ENCODE measurements around the gene PHAF1.

Gene PHAF1

DNA sequence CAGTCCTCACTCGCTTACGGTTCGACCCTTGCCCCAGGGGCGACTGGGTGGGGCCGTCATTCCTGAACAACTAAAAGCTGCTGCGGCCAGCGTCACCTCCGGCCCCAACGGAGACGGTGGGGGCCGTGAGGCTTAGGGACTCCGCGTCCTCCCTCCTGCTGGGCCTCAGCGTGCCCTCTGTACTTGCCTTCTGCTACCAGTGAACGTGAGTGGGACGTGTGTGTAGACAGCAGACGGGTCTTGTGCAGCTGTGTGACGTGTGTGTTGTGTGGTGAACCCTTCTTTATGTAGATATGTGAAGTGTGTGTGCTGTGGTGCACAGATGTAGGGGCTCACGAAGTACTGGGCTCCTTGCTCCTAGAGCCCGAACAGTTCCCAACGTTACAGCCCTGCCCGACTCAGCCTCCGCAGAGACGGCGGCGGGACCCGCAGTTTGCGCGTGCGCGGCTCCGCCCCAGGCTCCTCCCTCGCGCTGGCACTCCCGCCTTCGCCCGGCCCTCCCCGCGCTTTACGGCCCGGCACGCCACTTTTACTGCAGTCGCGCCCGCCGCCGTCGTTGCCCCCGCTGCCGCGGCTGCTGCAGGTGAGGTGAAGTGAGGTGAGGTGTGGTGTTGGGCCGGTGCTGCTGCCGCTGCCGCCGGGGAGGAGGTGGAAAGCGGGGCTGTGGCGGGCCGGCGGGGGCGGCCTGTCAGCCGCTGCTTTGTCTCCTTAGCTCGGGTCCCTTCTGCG lies at the start of gene PHAF1:
TSS of gene PHAF1 (plus strand) at position 535 of the 729 bp plus-strand sequence. CDS start 235 bp downstream, outside the sequence.
- FAIRE-seq, result no peak

DNA sequence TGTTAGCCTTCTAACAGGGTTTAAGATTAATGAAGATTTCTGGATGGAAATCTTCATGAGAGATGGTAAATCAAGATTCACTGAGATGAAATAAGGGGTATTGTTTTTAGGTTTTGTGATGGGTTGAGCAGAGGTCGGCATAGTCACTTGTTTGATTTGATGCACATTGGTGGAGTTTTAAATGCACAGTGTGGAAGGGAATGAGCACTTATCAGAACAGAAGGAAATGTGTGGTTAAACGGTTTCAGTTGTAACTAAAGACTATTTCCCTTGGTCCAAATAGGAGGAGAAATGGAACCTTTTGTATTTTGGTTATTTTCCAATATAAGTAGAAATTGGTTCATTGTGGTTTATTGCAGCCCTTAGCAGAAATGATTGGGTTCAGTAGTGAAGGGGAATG lies 46.7 kb upstream of the PHAF1 start:
- no peak for FAIRE-seq

DNA sequence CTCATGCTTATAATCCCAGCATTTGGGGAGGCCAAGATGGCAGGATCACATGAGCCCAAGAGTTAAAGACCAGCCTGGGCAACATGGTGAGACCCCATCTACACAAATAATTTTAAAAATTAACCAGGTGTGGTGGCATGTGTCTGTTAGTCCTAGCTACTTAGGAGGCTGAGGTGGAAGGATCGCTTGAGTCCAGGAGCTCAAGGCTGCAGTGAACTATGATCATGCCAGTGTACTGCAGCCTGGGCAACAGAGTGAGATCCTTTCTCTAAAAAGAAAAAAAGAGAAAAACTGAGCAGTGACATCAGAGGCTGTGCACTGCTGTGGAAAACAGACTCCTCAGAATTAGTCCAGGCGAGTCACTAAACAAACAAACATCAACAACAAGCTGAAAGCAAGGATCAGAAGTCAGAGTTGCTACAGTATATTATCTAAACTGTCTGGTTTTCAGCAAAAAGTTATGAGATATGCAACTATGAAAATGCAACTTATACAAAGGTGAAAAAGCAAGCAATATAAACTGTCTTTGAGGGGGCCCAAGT lies 41.5 kb upstream of the PHAF1 start:
- FAIRE-seq, result no peak

DNA sequence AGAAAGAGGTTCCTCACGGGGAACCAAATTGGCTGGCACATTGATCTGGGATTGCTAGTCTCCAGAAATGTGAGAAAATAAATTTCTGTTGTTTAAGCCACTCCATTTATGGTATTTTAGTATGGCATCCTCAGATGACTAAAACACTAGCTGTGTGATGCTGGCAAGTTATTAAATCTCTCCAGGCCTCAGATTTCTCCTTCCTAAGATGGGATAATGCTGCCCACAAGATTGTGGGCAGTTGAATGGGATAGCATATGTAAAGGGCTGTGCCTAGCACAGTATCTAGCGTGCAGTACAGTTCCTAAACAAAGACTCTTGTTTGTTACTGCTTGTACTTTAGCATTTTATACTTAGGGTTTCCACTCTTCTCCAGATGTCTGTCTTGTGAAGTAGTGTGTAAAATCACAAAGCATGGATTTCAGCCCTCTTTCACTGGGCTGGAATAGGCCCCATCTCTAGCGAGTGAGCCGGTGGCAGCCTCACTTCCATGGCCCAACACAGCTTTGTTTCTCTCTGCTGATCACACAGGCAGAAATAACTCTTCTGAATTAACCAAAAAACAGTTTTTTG lies 38.2 kb upstream of the PHAF1 start:
- FAIRE-seq, result no peak

DNA sequence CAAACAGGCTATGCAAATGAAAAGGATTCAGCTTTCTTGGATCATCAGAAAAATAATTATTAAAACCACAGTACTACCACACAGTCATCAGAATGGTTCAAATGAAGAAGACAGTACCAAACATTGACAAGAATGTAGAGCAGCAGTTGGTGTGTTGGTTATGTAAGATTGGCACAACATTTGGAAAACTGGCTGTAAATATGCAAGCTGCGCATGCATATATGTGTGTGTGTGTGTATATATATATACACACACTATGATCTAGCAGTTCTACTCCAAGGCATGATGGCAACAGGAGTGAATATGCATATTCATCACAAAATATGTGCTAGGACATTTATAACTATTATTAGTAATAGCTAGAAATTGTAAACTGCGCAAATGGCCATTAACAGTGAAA lies 34.4 kb upstream of the PHAF1 start:
- no peak for FAIRE-seq

DNA sequence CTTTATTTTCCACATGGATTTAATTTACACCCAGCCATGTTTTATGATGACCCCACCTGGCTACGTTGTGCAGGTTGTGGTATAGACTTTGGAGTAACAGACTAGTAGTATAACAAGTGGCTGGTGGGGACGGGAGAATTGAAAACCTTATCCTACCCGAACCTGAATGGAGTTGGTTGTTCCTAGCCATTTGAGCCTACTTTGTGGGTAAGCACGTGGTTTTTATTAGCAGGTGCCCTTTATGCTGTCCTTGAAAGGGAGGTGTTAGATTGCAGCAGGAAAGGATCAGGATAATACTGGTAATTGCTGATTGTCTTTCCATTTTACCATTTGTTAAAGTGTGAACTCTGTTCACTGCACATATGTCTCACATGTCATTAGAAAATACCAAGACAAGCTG lies 31.9 kb upstream of the PHAF1 start:
- FAIRE-seq, result no peak

DNA sequence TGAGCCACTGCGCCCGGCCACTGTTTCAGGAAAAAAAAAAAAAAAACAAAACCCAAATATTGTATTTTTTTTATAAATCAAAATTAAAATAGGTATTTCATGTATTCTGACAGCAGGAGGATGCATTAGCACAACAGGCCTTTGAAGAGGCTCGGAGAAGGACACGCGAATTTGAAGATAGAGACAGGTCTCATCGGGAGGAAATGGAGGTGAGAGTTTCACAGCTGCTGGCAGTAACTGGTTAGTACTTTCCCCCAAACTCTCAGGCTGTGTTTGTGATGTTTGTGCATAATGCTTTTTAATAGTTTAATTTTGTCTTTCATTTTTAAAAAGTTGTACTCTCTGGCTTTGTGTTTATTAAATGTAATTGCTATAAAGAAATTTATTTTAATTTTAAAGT lies 27.6 kb upstream of the PHAF1 start:
- FAIRE-seq, result no peak

DNA sequence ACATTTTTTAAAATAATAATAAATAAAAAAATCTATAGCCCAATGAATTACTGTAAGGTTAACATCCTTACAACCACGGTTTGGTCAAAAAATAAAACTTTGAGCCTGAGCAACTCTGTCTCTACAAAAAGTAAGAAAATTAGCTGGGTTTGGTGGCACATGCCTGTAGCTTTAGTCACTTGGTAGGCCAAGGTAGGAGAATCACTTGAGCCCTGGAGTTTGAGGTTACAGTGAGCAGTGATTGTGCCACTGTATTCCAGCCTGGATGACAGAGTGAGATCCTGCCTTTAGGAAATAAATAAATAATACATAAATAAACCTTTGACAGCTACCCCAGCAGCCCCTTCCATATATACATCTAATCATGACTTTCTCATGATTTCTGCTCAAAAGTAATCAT lies 26.9 kb upstream of the PHAF1 start:
- FAIRE-seq, result no peak

DNA sequence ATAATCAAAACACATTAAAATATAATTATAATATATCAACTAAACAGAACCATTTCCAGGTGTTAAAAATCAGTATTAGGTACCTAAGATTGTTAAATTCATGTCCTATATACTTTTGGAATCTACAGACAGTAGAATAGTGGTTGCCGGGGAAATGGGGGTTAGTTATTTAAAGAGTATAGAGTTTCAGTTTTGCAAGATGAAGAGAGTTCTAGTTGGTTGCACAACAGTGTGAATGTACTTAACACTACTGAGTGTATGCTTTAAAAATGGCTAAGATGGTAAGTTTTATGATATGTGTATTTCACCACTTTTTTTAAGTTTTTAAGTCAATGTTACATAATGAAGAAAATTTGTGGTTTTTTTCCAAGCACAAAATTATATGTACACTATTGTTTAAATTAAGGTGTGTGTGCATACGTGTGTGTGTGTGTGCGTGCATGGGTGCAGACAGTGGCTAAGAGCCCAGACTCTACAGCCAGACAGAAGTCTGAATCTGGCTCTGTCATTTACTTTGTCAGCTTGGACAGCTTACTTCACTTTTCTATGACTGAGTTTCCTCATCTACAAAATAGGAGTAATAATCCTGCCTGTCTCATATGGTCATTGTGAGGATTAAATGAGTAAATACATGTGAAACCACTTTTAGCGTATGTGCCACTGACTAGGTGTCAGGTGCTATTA lies 25.3 kb upstream of the PHAF1 start:
- FAIRE-seq, result no peak

DNA sequence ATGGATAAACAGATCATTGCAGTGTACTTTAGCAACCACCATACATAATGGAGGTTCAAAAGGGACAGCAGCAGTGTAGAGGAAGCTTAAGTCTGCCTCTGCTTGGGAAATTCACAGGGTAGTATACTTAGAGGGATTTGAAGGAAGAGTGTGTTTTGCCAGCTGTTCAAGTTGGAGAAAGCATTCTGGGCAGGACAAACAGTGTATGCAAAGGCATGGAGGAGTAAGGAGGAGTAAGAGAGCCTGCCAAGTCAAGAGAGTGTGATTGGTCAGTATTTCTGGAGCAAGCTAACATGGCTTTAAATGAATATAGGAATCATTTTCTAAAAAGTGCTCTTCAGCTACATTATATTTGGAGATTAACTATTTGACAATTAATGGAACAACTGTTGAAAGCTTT lies 22.9 kb upstream of the PHAF1 start:
- no peak for FAIRE-seq

DNA sequence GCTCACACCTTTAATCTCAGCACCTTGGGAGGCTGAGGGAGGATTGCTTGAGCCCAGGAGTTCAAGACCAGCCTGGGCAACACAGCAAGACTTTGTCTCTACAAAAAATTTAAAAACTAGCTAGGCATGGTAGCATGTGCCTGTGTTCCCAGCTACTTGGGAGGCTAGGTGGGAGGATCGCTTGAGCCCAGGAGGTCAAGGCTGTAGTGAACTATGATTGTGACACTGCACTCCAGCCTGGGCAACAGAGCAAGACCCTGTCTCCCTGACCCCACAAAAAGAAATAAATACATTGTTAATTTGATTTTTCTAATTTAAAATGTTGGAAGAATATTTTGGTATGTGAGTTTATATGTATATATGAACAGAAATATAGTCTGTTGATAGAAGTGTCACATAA lies 22.4 kb upstream of the PHAF1 start:
- FAIRE-seq, result no peak

DNA sequence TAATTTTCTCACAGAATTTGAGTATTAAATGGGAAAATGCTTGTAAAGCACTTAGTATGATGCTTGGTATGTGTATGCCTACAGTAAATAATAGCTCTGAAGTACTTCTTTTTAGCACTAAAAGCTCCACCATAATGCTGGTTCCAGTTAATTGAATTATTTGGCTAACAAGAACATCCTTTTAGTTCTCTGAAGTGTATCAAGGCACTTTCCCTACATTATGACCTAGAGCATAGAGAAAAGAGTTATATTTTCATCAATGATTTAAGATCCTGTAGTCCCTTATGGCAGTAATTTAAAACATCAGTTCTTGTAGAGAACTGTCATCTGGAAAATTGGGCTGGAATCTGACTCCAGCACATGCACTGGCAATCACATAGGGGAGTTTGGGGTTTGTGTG lies 21.9 kb upstream of the PHAF1 start:
- FAIRE-seq, result no peak

DNA sequence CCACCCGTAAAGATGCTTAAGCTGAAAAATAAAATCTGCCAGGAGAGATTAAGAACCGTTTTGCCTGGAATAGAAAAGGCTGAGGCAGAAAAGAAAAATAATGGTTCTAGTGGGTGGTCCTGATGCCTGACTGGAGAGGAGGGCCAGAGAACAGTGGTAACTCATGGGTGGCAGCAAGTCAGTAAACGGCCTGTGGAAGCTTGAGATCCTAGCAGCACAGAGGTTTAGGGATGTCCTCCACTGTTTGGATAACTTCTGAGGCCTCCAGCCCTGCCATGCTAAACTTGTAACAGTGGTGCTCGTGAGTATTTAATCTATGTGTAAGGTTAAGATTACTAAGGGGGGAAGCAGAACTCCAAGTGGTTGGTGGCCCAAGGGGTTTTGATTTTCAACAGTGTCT lies 21.2 kb upstream of the PHAF1 start:
- FAIRE-seq, result no peak

DNA sequence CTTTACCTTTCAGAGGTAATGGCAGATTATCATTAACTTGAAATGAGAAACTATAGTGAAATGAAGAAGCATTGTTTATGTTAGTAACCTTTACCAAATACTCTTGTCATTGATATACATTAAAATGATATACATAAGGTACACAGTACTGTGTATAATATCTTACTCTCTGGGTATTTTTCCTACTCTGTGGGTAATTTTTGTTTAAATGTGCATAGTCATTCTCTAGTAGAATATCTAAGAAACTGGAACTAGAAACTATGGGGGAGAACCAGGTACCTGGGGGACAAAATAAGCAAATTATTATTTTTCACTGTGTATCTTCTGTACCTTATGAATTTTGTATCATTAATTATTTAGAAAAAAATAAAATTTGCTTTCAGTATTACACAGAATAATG lies 20.6 kb upstream of the PHAF1 start:
- no peak for FAIRE-seq

DNA sequence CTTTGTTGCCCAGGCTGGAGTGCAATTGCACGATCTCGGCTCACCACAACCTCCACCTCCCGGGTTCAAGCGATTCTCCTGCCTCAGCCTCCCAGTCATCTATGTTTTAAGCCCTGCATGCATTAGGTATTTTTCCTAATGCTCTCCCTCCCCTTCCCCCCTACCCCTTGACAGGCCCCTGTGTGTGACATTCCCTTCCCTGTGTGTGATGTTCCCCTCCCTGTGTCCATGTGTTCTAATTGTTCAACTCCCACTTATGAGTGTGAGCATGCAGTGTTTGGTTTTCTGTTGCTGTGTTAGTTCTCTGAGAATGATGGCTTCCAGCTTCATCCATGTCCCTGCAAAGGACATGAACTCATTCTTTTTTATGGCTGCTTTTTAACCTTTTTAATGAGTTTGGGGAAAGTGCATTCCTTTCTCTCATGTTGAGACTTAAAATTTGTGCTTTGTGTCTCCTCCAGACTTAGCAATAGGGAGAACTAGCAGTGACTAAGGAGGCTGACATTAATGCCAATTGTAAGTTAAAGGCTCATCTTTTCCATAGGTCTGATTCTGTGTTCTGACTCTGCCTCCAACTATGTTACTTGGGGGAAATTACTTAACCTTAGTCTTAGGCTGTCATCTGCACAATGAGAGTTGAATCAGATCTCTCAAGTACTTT lies 17.7 kb upstream of the PHAF1 start:
- no peak for FAIRE-seq

DNA sequence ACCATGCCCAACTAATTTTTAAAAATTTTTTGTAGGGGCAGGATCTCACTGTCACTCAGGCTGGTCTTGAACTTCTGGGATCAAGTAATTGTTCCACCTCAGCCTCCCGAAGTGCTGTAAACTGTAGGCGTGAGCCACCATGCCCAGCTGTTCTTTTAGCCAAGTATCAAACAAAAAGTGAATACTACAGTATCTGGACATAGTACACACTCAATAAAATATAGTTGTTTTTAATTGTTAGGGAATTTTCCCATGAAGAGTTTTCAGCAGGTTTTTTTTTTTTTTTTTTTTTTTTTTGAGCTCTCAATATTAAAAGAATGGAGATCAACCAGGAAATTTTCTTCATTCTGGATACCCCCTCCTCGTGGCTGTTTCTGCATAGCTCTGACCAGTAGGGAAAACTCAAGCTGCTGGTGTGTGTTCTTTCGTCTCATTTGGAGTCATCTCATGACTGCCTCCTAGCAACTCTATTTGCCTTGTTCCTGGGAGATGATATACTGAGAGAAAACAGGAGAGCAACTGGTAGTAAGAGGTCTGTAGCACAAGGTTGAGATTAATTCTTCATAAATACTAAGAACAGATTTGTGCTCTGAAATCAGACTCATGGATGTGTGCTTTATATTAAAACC lies 16.5 kb upstream of the PHAF1 start:
- FAIRE-seq, result no peak

DNA sequence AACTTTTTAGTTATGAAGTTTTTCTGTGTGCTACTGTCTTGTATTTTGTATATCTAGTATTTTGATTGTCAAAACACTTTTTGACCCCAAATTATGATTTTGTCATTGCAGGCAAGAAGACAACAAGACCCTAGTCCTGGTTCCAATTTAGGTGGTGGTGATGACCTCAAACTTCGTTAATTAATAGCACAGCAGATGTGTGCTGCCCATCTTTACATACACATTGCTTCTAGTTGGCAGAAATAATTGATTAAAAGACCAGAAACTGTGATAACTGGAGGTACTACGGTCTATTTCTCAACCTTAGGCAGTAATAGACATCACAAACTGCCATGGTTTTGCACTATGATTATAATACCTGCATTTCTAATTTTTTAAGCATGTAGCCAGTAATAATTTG lies 11.1 kb upstream of the PHAF1 start:
- no peak for FAIRE-seq

DNA sequence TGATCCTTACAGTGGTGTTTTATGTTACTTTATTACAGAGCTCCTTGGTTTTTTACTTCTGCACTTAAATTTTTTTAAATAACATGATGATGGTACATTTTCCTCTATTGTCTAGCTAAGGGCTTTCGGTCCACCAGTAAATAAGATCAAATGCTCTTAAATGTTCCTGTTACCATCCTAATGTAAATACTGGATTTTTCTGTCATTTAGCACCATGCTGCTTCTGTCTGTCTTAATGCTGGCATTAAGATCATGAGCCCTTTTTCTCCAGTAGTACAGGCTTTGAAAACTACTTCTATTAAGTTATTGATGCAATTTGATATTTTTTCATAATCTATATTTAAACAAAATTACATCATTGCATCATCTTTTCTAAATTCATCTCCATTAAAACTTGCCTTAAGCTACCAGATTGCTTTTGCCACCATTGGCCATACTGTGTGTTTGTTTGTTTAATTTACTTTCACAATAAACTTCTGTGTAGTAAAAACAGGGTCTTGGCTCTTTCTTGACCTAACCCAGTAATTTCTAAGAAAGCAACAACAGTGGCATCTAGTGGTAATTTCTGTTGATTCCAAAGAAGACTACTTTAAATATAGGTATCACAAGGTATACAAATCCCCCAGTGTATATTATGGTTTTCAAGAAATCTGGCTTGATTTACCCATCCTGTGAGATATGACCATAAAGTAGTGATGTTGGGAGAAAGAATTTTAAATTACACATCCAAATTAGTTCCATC lies 9.0 kb upstream of the PHAF1 start:
- FAIRE-seq, result no peak

DNA sequence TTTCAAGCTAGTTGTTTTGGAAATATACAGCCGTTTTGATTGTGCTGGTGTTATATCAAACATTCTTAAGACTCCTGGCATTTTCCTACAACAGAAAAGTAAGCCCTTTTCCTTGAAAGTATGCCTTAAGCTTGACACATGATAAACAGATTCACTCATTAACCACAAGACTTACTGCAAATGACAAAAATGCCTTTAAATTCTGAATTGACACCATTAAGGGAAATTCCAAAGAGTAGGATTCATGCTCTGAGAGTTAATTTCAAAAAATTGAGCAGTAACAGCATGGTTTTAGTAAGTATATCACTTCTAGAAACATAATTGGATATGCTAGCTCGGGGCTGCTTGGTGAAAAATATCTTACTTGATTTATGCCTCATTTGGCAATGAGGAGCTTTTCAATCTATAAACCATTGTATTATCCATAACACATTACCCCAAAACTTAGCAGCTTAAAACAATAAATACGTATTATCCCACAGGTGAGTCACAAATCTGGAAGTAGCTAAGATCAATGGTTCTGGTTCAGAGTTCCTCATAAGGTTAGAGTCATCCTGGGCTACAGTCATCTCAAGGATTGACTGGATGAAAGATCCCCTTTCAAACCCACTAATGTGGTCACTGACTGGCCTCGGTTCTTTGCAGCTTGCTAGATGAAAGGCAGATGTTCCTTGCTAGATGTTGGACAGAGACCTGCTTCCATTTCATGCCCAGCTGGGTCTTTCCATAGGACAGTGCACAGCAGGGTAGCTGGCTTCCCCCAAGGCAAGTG lies 8.2 kb upstream of the PHAF1 start:
- FAIRE-seq, result no peak

DNA sequence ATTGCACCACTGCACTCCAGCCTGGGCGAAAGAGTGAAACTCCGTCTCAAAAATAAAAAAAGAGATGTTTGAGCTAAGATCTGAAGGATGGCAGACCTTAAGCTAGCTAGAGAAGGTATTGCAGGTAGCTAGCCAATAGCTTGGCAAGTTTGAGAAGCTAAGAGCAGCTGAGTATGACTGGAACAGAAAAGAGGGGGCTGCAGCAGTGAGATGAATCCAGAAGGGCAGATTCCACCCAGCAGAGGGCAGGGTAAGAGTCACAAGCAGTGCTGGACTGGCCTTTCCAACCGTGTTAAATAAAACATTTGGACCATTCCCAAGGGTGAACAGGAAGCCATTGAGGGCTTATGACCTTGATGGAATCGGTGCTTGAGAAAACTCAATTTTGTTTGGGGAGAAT lies 5.7 kb upstream of the PHAF1 start:
- no peak for FAIRE-seq

DNA sequence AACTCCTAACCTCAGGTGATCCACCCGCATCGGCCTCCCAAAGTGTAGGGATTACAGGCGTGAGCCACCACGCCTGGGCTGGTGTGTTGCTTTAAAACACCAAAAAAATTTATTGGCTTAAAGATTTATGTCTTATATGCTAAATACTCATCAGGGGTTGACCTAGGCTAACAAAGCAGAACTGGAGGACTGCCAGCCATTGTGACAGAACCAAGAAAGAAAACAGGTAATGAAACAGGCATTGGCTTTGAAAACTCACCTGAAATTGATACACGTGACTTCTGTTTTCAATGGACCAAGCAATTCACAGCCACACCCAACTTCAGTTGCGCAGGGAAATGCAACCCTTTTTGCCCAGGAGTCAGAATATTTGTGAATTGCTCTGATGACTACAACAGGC lies 4.9 kb upstream of the PHAF1 start:
- FAIRE-seq, result no peak

DNA sequence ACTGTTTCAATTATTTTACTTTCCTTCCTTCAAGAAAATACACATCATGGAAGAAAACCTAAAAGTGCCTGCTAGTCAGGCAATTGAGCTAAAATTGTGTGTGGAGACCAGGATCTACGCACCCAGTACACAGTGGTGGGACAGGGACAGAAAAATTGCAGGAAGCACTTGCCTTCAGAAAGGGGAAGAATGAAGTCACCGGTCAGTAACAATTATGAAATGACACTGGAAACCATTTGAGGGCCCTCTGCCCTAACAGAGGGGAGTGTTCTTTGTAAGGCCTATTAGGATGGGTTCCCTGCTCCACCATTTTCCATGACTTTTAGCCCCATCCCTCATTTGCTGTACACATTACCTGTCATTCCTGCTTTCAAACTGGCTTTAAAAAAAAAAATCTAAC lies 4.5 kb upstream of the PHAF1 start:
- FAIRE-seq, result no peak
